Bronchial epithelial cell (primary cell): ENCODE results near the gene TMF1. TPM values are rescaled to one million over a fixed set of nuclear protein-coding genes. Genes with fewer than 3 reads are reported as not detected.

Experiments
- DNase-seq: peaks from one replicate; pipeline ENCODE4 v3.0.0-alpha.2; 2010; ENCODE audit warnings: low read depth
- FAIRE-seq: peaks from 2 replicates; lab custom pipeline; 2011; peaks lifted over from hg19 to GRCh38; lab: Jason Lieb, UNC
- H3K27me3 ChIP-seq: 2 replicates; pipeline ENCODE4 v1.5.1; 2011; ENCODE audit warnings: low read length; ENCODE audit not compliant: control insufficient read depth, insufficient read depth
- H3K36me3 ChIP-seq: 2 replicates; pipeline ENCODE4 v1.5.1; 2011; ENCODE audit warnings: low read length; ENCODE audit not compliant: control insufficient read depth, insufficient read depth
- H3K4me3 ChIP-seq: 2 replicates; pipeline ENCODE4 v1.5.1; 2011; ENCODE audit warnings: mild to moderate bottlenecking, low read depth, low read length, control low read depth
- CTCF ChIP-seq: IDR thresholded peaks from 2 replicates; pipeline ENCODE4 v1.5.1; 2011; ENCODE audit warnings: mild to moderate bottlenecking, moderate library complexity, low read length, control low read depth, inconsistent platforms; ENCODE audit not compliant: insufficient read depth, severe bottlenecking
- total RNA-seq: library from RNA; depleted of rRNA; stranded (reverse); fragments of >200 nt; gene quantifications from 2 replicates; pipeline ENCODE4 v1.2.1, GENCODE V29; 2014

The TMF1 gene
- total RNA-seq, 1 donor from 2014 or later: 21.3 TPM

- DNase-seq (peak; percentile 21), FAIRE-seq (no peak)
- H3K36me3 ChIP-seq: peaks cover 6% of the 10 kb centered on the region
- no peak for TF ChIP-seq CTCF
- H3K4me3 ChIP-seq: no peak overlapping the region
- no peaks in the 10 kb centered on the region for H3K27me3 ChIP-seq
Measured at GRCh38 chr3:69011096-69011730, 40.9 kb downstream of the TMF1 start.

GRCh38 chr3:69009559-69010410 lies 42.3 kb downstream of the TMF1 start:
- no peak for DNase-seq
- no peak for TF ChIP-seq CTCF
- peaks cover 8% of the 10 kb centered on the region for H3K36me3 ChIP-seq
- FAIRE-seq: no peak
- H3K4me3 ChIP-seq: no peak overlapping the region
- H3K27me3 ChIP-seq: no peaks in the 10 kb centered on the region

GRCh38 chr3:69008980-69009379 lies 43.2 kb downstream of the TMF1 start:
- H3K4me3 ChIP-seq: no peak overlapping the region
- FAIRE-seq (no peak), DNase-seq (no peak)
- TF ChIP-seq CTCF: no peak
- no peaks in the 10 kb centered on the region for H3K27me3 ChIP-seq
- H3K36me3 ChIP-seq: peaks cover 11% of the 10 kb centered on the region

- no peak for FAIRE-seq
- no peak for DNase-seq
- Histone ChIP-seq H3K36me3 (peaks cover 16% of the 10 kb centered on the region), H3K27me3 (no peaks in the 10 kb centered on the region), H3K4me3 (no peak overlapping the region)
- TF ChIP-seq CTCF: no peak
Measured at GRCh38 chr3:69005791-69006482, 46.2 kb downstream of the TMF1 start.

- TF ChIP-seq CTCF: no peak
- H3K4me3 ChIP-seq: no peak overlapping the region
- peaks cover 16% of the 10 kb centered on the region for H3K36me3 ChIP-seq
- no peaks in the 10 kb centered on the region for H3K27me3 ChIP-seq
- FAIRE-seq (no peak), DNase-seq (no peak)
Measured at GRCh38 chr3:69005071-69005790, 46.9 kb downstream of the TMF1 start.
